ENCODE data around the gene CDH1. TPM values are rescaled to one million over a fixed set of nuclear protein-coding genes. Genes with fewer than 3 reads are reported as not detected.
"Not testable (repeated sequence)": the region's sequence is repeated elsewhere in the genome, so short reads cannot be mapped to it uniquely, and the experiment has no call there.

CDH1 gene
- polyA plus RNA-seq, 1 donor = 3.7 TPM

DNA sequence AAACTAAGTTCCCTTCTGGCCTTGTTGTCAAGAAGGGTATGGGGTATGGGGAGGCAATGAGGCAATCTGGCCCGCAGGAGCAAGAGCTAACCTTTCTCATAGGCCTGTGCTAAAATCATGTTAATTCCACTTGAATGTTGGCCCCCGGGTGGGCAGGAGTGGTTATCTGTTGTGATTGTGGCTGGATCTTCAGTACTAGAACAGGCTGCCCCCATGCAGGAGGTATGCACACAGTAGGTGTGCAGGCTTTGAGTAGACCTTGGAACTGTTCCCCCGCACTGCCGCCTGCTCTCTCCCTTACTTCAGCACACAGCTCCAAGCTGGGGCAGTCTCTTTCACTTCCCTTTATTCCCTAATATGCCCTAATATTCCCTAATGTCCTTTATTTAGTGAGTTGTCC, 53.9 kb downstream of the CDH1 start:
- no peak for DNase-seq

- no peak for DNase-seq
These were observed 55.6 kb downstream of the CDH1 start for GRCh38 chr16:68792465-68793324.

DNA sequence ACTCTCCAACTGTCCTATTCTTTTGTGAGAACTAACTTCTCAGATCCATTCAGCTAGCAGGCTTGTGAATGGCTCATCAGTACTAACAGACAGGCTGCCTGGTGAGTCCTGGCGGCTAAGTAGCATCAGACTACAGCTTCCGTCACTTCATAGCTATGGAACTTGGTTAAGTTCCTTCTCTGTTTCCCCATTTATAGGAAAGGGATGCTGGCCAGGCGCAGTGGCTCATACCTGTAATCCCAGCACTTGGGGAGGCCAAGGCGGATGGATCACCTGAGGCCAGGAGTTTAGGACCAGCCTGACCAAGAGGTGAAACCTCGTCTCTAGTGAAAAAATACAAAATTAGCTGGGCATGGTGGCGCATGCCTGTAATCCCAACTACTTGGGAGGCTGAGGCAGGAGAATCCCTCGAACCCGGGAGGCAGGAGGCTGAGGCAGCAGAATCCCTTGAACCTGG, 56.3 kb downstream of the CDH1 start:
- DNase-seq = no peak

- no peak for DNase-seq
These were observed 61.3 kb downstream of the CDH1 start for GRCh38 chr16:68798398-68798797.

DNA sequence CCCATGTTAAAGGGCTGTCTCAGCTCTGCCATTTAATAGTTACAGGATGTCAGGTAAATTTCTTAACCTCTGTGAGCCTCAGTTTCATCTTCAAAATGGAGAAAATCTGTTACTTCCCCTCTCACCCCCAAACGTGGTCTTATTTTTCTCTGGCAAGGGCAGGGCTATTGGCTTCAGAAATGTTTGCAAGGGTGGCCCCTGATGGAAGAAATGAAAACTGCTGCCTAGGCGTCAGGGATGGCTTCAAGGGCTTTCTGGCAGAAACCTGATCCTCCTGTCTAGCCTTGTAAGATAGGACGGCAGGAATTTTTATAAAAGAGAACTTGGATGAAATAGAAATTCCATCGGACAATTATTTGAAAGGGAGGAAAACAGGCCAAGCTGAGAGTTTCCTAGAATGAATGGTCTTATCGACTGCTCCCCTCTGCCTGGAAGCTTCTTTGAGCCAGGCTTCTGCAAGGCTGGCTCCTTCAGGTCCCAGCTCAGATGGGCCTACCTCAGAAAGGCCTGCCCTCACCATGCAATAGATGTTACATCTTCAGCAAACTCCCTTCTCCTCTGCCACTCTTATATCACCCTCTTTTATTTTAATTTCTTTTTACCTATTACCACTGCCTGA, 63.3 kb downstream of the CDH1 start:
- DNase-seq = peak; percentile 52

GRCh38 chr16:68802190-68802589, 65.1 kb downstream of the CDH1 start:
- DNase-seq = no peak

DNA sequence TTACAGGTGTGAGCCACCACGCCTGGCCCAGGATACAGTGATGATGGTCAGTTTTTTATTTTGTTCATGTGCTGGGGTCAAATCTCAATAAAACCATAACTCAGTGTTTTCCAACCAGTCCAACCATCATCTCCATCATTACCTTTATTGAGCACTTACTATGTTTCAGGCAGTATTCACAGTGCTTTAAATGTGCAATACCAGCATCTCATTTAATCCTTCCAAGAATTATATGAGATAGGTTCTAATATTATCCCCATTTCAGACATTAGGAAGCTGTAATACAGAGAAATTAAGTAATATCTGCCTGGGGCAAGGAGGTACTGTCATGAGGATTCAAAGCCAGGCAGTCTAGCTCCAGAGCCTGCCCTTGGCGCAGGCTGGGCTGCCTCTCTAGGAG, 69.3 kb downstream of the CDH1 start:
- DNase-seq = no peak

GRCh38 chr16:68806981-68807380, 69.9 kb downstream of the CDH1 start:
- no peak for DNase-seq

GRCh38 chr16:68814516-68814915, 77.4 kb downstream of the CDH1 start:
- DNase-seq = no peak

- no peak for DNase-seq
These were observed 86.5 kb downstream of the CDH1 start for GRCh38 chr16:68823401-68824135.

- no peak for DNase-seq
These were observed 88.3 kb downstream of the CDH1 start for GRCh38 chr16:68825427-68825826.

GRCh38 chr16:68826652-68827051, 89.6 kb downstream of the CDH1 start:
- DNase-seq = no peak

DNA sequence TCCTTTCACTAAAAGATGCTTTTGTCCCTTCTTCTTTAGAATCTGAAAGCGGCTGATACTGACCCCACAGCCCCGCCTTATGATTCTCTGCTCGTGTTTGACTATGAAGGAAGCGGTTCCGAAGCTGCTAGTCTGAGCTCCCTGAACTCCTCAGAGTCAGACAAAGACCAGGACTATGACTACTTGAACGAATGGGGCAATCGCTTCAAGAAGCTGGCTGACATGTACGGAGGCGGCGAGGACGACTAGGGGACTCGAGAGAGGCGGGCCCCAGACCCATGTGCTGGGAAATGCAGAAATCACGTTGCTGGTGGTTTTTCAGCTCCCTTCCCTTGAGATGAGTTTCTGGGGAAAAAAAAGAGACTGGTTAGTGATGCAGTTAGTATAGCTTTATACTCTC, 96.2 kb downstream of the CDH1 start:
- DNase-seq = no peak

DNA sequence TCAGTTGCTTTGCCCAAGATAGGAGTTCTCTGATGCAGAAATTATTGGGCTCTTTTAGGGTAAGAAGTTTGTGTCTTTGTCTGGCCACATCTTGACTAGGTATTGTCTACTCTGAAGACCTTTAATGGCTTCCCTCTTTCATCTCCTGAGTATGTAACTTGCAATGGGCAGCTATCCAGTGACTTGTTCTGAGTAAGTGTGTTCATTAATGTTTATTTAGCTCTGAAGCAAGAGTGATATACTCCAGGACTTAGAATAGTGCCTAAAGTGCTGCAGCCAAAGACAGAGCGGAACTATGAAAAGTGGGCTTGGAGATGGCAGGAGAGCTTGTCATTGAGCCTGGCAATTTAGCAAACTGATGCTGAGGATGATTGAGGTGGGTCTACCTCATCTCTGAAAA, 97.5 kb downstream of the CDH1 start:
- DNase-seq = no peak

DNA sequence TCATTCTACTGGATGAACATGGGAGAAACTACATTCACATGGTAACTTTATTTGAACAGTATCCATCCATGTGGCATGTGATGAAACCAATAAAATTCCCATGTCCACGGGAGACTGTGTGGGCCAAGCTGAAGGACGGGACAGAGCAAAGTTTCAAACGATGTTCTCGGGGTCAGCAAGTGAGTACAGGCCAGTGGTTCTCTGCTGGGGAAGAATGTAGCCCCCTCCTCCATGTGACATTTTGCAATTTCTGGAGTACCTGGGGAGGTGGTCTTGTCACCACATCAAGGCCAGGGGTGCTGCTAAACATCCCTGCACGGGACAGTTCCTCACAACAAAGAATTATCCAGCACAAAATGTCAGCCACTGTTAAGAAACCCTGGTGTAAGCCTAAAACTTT, 98.9 kb downstream of the CDH1 start:
- no peak for DNase-seq

- no peak for DNase-seq
These were observed 102.7 kb downstream of the CDH1 start for GRCh38 chr16:68839831-68840230.

DNA sequence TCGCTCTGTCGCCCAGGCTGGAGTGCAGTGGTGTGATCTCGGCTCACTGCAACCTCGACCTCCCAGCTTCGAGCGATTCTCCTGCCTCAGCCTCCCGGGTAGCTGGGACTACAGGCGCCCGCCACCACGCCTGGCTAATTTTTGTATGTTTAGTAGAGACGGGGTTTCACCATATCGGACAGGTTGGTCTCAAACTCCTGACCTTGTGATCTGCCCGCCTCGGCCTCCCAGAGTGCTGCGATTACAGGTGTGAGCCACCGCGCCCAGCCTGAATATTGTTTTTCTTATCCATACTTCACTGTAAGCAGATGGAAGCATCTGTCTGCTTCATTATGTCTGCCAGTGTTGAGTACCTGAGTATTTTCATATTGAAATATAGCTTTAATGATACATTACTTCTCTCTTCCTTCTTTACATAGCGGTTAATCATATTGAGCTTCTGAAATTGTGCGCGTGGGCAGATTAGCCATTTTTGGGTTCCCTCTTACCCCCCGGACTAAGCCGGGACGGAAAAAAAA, 105.9 kb downstream of the CDH1 start:
- DNase-seq = not testable (repeated sequence)

- peak; percentile 79 for DNase-seq
These were observed 106.6 kb downstream of the CDH1 start, which contains the start of gene TANGO6 for GRCh38 chr16:68843482-68844210. TANGO6 (plus strand) TSS chr16:68843531; CDS start chr16:68843618, 87 bp downstream.

- DNase-seq = no peak
These were observed 107.1 kb downstream of the CDH1 start for GRCh38 chr16:68844211-68844564.

DNA sequence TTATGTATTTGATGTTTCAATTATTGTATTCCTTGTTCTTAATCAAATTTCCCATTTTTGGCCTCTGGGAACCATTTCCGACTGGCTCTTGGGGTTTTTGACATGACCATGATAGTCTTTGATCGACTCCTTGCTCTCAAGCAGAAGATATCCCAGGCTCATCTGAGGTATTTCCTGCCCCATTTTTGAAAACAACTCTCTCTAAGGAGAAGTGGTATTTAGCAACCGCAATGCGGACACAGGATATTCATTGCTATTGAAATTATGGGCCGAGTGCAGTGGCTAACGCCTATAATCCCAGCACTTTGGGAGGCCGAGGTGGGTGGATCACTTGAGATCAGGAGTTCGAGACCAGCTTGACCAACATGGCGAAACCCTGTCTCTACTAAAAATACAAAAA, 111.7 kb downstream of the CDH1 start:
- DNase-seq = no peak

GRCh38 chr16:68850481-68850880, 113.4 kb downstream of the CDH1 start:
- DNase-seq = no peak

GRCh38 chr16:68851601-68852000, 114.5 kb downstream of the CDH1 start:
- no peak for DNase-seq
